Measurements from ENCODE around the gene DLG1. TPM values are rescaled to one million over a fixed set of nuclear protein-coding genes. Genes with fewer than 3 reads are reported as not detected.

Gene DLG1
- total RNA-seq, 1 donor from 2014 or later = 115 TPM

DNA sequence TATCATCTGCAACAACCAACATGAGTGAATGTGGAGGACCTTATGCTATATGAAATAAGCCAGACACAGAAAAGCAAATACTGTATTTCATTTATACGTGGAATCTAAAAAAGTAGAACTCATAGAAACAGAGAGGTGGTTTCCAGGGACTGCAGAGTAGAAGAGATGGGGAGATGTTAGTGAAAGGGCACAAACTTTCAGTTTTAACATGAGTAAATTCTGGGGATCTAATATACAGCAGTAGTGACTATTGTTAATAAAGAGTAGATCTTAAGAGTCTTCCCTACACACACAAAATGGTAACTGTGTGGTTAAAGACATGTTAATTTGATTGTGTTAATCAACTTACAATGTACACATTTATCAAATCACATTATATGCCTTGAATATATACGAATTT is 247.9 kb downstream of the DLG1 start:
- Histone ChIP-seq H3K36me3 (peaks cover 0 to 53% of the 10 kb centered on the region in 2 donors), H3K27me3 (no peaks in the 10 kb centered on the region), H3K4me3 (no peak overlapping the region), H3K4me1 (no peaks in the 10 kb centered on the region), H3K9me3 (no peaks in the 10 kb centered on the region), H3K27ac (no peak overlapping the region)
- TF ChIP-seq POLR2A (IDR thresholded peaks at IDR 0.05) (no peak), POLR2AphosphoS5 (IDR thresholded peaks at IDR 0.05; ENCODE audit: insufficient read depth in 1 of 2, low read depth in 1 of 2) (no peak)
- TF ChIP-seq, protein P1, sequence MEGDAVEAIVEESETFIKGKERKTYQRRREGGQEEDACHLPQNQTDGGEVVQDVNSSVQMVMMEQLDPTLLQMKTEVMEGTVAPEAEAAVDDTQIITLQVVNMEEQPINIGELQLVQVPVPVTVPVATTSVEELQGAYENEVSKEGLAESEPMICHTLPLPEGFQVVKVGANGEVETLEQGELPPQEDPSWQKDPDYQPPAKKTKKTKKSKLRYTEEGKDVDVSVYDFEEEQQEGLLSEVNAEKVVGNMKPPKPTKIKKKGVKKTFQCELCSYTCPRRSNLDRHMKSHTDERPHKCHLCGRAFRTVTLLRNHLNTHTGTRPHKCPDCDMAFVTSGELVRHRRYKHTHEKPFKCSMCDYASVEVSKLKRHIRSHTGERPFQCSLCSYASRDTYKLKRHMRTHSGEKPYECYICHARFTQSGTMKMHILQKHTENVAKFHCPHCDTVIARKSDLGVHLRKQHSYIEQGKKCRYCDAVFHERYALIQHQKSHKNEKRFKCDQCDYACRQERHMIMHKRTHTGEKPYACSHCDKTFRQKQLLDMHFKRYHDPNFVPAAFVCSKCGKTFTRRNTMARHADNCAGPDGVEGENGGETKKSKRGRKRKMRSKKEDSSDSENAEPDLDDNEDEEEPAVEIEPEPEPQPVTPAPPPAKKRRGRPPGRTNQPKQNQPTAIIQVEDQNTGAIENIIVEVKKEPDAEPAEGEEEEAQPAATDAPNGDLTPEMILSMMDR (IDR thresholded peaks at IDR 0.05) = no peak
- intact Hi-C loops (cut with DNase I) = no loop called here
- no peak for DNase-seq (ENCODE audit: extremely low spot score in 2 of 2)

GRCh38 chr3:197042539-197042938 is 255.9 kb downstream of the DLG1 start:
- no peak overlapping the region for H3K4me3 ChIP-seq
- peaks cover 0 to 32% of the 10 kb centered on the region in 2 donors for H3K36me3 ChIP-seq
- no peak overlapping the region for H3K27ac ChIP-seq
- intact Hi-C loops (cut with DNase I) = no loop called here
- no peaks in the 10 kb centered on the region for H3K4me1 ChIP-seq
- no peaks in the 10 kb centered on the region for H3K27me3 ChIP-seq
- TF ChIP-seq POLR2A (IDR thresholded peaks at IDR 0.05) = no peak
- TF ChIP-seq POLR2AphosphoS5 (IDR thresholded peaks at IDR 0.05; ENCODE audit: insufficient read depth in 1 of 2, low read depth in 1 of 2) = no peak
- TF ChIP-seq, protein P1 (IDR thresholded peaks at IDR 0.05) = no peak
- DNase-seq (ENCODE audit: extremely low spot score in 2 of 2) = no peak
- H3K9me3 ChIP-seq = no peaks in the 10 kb centered on the region

GRCh38 chr3:197041875-197042488 is 256.4 kb downstream of the DLG1 start:
- Histone ChIP-seq H3K4me1 (no peaks in the 10 kb centered on the region), H3K4me3 (no peak overlapping the region), H3K27ac (no peak overlapping the region), H3K36me3 (peaks cover 0 to 31% of the 10 kb centered on the region in 2 donors), H3K9me3 (no peaks in the 10 kb centered on the region), H3K27me3 (no peaks in the 10 kb centered on the region)
- intact Hi-C loops (cut with DNase I) = no loop called here
- TF ChIP-seq POLR2AphosphoS5 (IDR thresholded peaks at IDR 0.05; ENCODE audit: insufficient read depth in 1 of 2, low read depth in 1 of 2) = no peak
- no peak for TF ChIP-seq POLR2A (IDR thresholded peaks at IDR 0.05)
- TF ChIP-seq, protein P1 (IDR thresholded peaks at IDR 0.05) = no peak
- no peak for DNase-seq (ENCODE audit: extremely low spot score in 2 of 2)

DNA sequence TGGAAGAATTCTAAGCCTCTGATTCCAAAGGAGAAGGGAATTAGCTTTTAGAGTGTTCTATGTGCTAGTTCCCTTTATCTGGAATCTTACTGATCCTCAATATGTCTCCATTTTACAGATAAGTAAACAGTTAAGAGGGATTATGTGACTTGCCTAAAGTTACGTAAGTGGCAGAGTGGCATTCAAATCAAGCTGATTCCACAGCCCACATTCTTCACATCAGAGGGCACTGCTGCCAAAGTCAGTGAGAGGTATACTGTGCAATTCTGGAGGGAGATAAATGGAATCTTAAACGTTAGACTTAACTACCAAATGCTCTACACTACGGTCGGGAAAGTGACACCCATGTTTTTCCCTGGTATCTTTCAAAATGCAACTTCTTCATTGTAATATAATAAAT is 257.8 kb downstream of the DLG1 start:
- DNase-seq (ENCODE audit: extremely low spot score in 2 of 2) = no peak
- Histone ChIP-seq H3K27ac (no peak overlapping the region), H3K9me3 (no peaks in the 10 kb centered on the region), H3K4me1 (no peaks in the 10 kb centered on the region), H3K27me3 (no peaks in the 10 kb centered on the region), H3K36me3 (peaks cover 0 to 18% of the 10 kb centered on the region in 2 donors), H3K4me3 (no peak overlapping the region)
- TF ChIP-seq POLR2A (IDR thresholded peaks at IDR 0.05) = no peak
- TF ChIP-seq POLR2AphosphoS5 (IDR thresholded peaks at IDR 0.05; ENCODE audit: insufficient read depth in 1 of 2, low read depth in 1 of 2) = no peak
- TF ChIP-seq, protein P1 (IDR thresholded peaks at IDR 0.05) = no peak
- intact Hi-C loops (cut with DNase I) = no loop called here

DNA sequence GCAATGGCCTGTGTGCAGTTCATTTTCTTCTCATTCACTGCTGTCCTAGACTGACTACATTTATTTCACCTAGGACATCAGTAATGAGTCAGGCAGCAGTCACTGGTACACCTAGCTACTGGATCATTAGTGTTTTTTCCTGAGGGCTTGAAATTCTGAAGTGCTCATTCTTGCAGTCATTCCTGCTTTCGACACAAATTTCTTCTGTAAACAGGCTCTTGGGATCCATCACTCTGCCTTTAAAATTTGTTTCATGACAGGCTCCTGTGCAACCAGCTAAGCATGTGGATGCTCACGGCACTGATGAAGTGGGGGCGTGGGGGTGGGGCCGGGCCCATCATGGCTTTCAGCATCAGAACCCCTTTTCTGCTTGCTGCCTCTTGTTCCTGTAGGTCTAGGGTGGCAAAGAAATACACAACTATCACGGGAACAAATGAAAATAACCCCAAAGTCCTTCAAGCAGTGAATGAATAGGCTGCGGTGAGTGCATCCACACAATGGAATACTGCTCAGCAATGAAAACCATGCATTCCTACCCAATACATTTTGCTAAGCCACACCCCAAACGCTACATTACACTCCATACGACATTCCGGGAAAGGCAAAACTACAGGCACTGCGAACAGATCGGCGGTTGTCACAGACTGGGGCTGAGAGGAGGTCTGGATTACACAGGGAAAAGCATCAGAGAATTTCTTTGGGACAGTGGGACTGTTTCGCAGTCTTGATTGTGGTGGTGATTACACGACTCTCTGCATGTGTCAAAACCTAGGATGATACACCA is 259.5 kb downstream of the DLG1 start:
- DNase-seq (ENCODE audit: extremely low spot score in 2 of 2) = no peak
- intact Hi-C loops (cut with DNase I) = no loop called here

More for the DNA sequence above, 259.5 kb downstream of the DLG1 start:
- Histone ChIP-seq H3K27me3 (no peaks in the 10 kb centered on the region), H3K4me3 (no peak overlapping the region), H3K4me1 (no peaks in the 10 kb centered on the region), H3K9me3 (no peaks in the 10 kb centered on the region), H3K36me3 (peaks cover 0 to 4% of the 10 kb centered on the region in 2 donors), H3K27ac (no peak overlapping the region)
- TF ChIP-seq, protein P1 (IDR thresholded peaks at IDR 0.05) = no peak
- TF ChIP-seq POLR2A (IDR thresholded peaks at IDR 0.05) = no peak
- TF ChIP-seq POLR2AphosphoS5 (IDR thresholded peaks at IDR 0.05; ENCODE audit: insufficient read depth in 1 of 2, low read depth in 1 of 2) = no peak
